Effector memory CD4-positive, alpha-beta T cell (primary cell): ENCODE measurements around the gene RBBP6.
"Not testable (repeated sequence)": the region's sequence is repeated elsewhere in the genome, so short reads cannot be mapped to it uniquely, and the experiment has no call there.

Experiments
- DNase-seq, 3 donors: peaks; one replicate each; pipeline ENCODE4 v3.0.0-alpha.2; 2020
- H3K27ac ChIP-seq: 2 replicates; pipeline ENCODE4 v1.7.0; 2013; ENCODE audit warnings: mild to moderate bottlenecking, low read length, moderate library complexity; ENCODE audit not compliant: insufficient read depth, poor library complexity, severe bottlenecking
- H3K27me3 ChIP-seq: replicated peaks from 2 replicates; pipeline ENCODE4 v1.7.0; 2013; ENCODE audit warnings: mild to moderate bottlenecking, low read length; ENCODE audit not compliant: insufficient read depth, control insufficient read depth, poor library complexity, severe bottlenecking
- H3K36me3 ChIP-seq: 2 replicates; pipeline ENCODE4 v1.7.0; 2013; ENCODE audit warnings: mild to moderate bottlenecking, low read length, moderate library complexity; ENCODE audit not compliant: control insufficient read depth, insufficient read depth
- H3K4me1 ChIP-seq: 2 replicates; pipeline ENCODE4 v1.7.0; 2013; ENCODE audit warnings: low read length, mild to moderate bottlenecking; ENCODE audit not compliant: control insufficient read depth, insufficient read depth, poor library complexity, severe bottlenecking
- H3K4me3 ChIP-seq: 2 replicates; pipeline ENCODE4 v1.7.0; 2013; ENCODE audit warnings: low read length, low read depth, mild to moderate bottlenecking; ENCODE audit not compliant: insufficient read depth, poor library complexity, severe bottlenecking
- H3K9me3 ChIP-seq: 2 replicates; pipeline ENCODE4 v1.7.0; 2013; ENCODE audit warnings: mild to moderate bottlenecking, low read length, moderate library complexity; ENCODE audit not compliant: control insufficient read depth

The RBBP6 gene

GRCh38 chr16:24583494-24583893 lies 44.1 kb downstream of the RBBP6 start:
- no peak overlapping the region for H3K4me3 ChIP-seq

GRCh38 chr16:24589997-24590396 lies 50.6 kb downstream of the RBBP6 start:
- Histone ChIP-seq H3K27me3 (no peaks in the 10 kb centered on the region), H3K9me3 (no peaks in the 10 kb centered on the region), H3K36me3 (no peaks in the 10 kb centered on the region), H3K4me1 (no peaks in the 10 kb centered on the region), H3K4me3 (no peak overlapping the region), H3K27ac (no peak overlapping the region)
- DNase-seq = no peak

More at GRCh38 chr16:24583494-24583893, 44.1 kb downstream of the RBBP6 start:
- H3K4me1 ChIP-seq = no peaks in the 10 kb centered on the region
- no peak for DNase-seq
- no peaks in the 10 kb centered on the region for H3K9me3 ChIP-seq
- H3K27ac ChIP-seq = no peak overlapping the region
- no peaks in the 10 kb centered on the region for H3K36me3 ChIP-seq
- no peaks in the 10 kb centered on the region for H3K27me3 ChIP-seq

- no peak for DNase-seq
- no peaks in the 10 kb centered on the region for H3K9me3 ChIP-seq
These were observed 59.5 kb downstream of the RBBP6 start for GRCh38 chr16:24598777-24599437.

GRCh38 chr16:24609417-24609739 lies 70.0 kb downstream of the RBBP6 start:
- no peak overlapping the region for H3K4me3 ChIP-seq
- H3K4me1 ChIP-seq = no peaks in the 10 kb centered on the region
- DNase-seq = no peak
- H3K27me3 ChIP-seq = peaks cover 14% of the 10 kb centered on the region
- H3K36me3 ChIP-seq = no peaks in the 10 kb centered on the region
- H3K9me3 ChIP-seq = no peaks in the 10 kb centered on the region
- no peak overlapping the region for H3K27ac ChIP-seq

More at GRCh38 chr16:24598777-24599437, 59.5 kb downstream of the RBBP6 start:
- no peaks in the 10 kb centered on the region for H3K36me3 ChIP-seq
- H3K4me1 ChIP-seq = no peaks in the 10 kb centered on the region
- H3K27me3 ChIP-seq = no peaks in the 10 kb centered on the region
- no peak overlapping the region for H3K4me3 ChIP-seq
- H3K27ac ChIP-seq = no peak overlapping the region

- no peaks in the 10 kb centered on the region for H3K36me3 ChIP-seq
- no peak overlapping the region for H3K4me3 ChIP-seq
- DNase-seq = no peak
- H3K9me3 ChIP-seq = no peaks in the 10 kb centered on the region
- H3K27ac ChIP-seq = no peak overlapping the region
- no peaks in the 10 kb centered on the region for H3K4me1 ChIP-seq
- peaks cover 14% of the 10 kb centered on the region for H3K27me3 ChIP-seq
These were observed 70.5 kb downstream of the RBBP6 start for GRCh38 chr16:24609740-24610415.

- H3K27me3 ChIP-seq = peaks cover 14% of the 10 kb centered on the region
- no peak overlapping the region for H3K4me3 ChIP-seq
- H3K27ac ChIP-seq = no peak overlapping the region
- no peaks in the 10 kb centered on the region for H3K9me3 ChIP-seq
- no peak for DNase-seq
- H3K4me1 ChIP-seq = no peaks in the 10 kb centered on the region
- no peaks in the 10 kb centered on the region for H3K36me3 ChIP-seq
These were observed 71.0 kb downstream of the RBBP6 start for GRCh38 chr16:24610416-24610755.

GRCh38 chr16:24611310-24611709 lies 71.9 kb downstream of the RBBP6 start:
- H3K36me3 ChIP-seq = no peaks in the 10 kb centered on the region
- no peak overlapping the region for H3K4me3 ChIP-seq
- no peaks in the 10 kb centered on the region for H3K9me3 ChIP-seq
- no peaks in the 10 kb centered on the region for H3K4me1 ChIP-seq
- no peak for DNase-seq
- no peak overlapping the region for H3K27ac ChIP-seq
- peaks cover 14% of the 10 kb centered on the region for H3K27me3 ChIP-seq

GRCh38 chr16:24612656-24613055 lies 73.3 kb downstream of the RBBP6 start:
- H3K27ac ChIP-seq = no peak overlapping the region
- no peak for DNase-seq
- no peaks in the 10 kb centered on the region for H3K9me3 ChIP-seq
- H3K36me3 ChIP-seq = no peaks in the 10 kb centered on the region
- no peak overlapping the region for H3K4me3 ChIP-seq
- no peaks in the 10 kb centered on the region for H3K4me1 ChIP-seq
- peaks cover 11% of the 10 kb centered on the region for H3K27me3 ChIP-seq

GRCh38 chr16:24613267-24613666 lies 73.9 kb downstream of the RBBP6 start:
- peaks cover 11% of the 10 kb centered on the region for H3K27me3 ChIP-seq
- not testable (repeated sequence) for H3K9me3 ChIP-seq, H3K27ac ChIP-seq, H3K4me1 ChIP-seq, DNase-seq, H3K4me3 ChIP-seq, H3K36me3 ChIP-seq

GRCh38 chr16:24617502-24617901 lies 78.1 kb downstream of the RBBP6 start:
- Histone ChIP-seq H3K4me1 (no peaks in the 10 kb centered on the region), H3K36me3 (no peaks in the 10 kb centered on the region), H3K4me3 (no peak overlapping the region), H3K27ac (no peak overlapping the region), H3K9me3 (no peaks in the 10 kb centered on the region), H3K27me3 (no peaks in the 10 kb centered on the region)
- DNase-seq = no peak
